Measurements from ENCODE around the gene MDP1. TPM values are rescaled to one million over a fixed set of nuclear protein-coding genes. Genes with fewer than 3 reads are reported as not detected.

Gene MDP1
- 10 to 100 TPM in 1 of 2 donors, 1 to 10 TPM in 1; 8.2 to 10.9 TPM for total RNA-seq

DNA sequence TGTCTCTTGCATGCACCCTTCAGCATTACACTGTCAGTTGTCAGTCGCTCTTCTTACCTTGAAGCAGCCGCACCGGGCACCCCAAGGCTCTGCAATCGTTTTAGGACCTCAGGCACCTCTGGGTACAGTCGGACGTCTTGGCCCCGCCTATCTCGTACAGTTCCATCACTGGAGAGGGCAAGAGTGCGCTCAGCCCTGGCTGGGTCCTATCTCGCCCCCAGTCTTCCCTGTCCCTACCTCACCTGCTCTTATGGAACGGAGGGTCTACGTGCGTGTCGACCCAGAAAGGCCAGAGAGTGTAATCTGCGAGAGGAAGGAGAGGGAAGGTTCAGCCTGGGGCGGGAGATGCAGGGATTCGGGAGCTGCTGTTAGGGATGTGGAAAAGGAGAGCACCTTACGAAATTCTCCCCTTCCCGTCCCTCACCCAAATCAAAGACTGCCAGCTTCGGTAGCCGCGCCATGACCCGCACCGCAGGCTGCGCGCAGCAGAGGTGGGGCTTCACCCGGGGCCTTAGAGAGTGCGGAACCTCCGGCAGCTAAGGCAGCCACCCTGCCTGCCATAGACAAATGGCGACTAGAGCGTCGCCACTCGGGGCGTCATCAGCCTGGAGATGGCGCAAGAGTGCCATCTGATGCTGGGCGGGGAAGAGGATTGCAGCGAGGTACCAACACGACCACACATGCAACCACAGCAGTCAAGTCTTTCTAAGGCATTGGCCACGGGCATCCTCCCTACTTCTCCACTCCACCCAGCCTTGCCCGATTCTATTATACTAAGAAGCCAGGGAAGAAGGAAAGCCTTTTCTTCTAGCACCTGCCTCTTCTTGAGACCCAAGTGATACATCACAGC, at the start of gene MDP1:
MDP1 (minus strand) TSS at position 572 of the 850 bp plus-strand sequence; CDS start at position 461, 111 bp downstream.
- Histone ChIP-seq H3K9me3 (no peaks in the 10 kb centered on the region), H3K4me3 (peak within 1 kb of the TSS; percentile 68), H3K36me3 (no peaks in the 10 kb centered on the region), H3K27ac (peak within 1 kb of the TSS; percentile 94), H3K4me1 (peaks cover 5% of the 10 kb centered on the region), H3K27me3 (no peaks in the 10 kb centered on the region), H3K9ac (ENCODE audit: low read depth in 2 of 2, low read length in 2 of 2) (peak within 1 kb of the TSS; percentile 81 to 92)
- TF ChIP-seq, protein P1, sequence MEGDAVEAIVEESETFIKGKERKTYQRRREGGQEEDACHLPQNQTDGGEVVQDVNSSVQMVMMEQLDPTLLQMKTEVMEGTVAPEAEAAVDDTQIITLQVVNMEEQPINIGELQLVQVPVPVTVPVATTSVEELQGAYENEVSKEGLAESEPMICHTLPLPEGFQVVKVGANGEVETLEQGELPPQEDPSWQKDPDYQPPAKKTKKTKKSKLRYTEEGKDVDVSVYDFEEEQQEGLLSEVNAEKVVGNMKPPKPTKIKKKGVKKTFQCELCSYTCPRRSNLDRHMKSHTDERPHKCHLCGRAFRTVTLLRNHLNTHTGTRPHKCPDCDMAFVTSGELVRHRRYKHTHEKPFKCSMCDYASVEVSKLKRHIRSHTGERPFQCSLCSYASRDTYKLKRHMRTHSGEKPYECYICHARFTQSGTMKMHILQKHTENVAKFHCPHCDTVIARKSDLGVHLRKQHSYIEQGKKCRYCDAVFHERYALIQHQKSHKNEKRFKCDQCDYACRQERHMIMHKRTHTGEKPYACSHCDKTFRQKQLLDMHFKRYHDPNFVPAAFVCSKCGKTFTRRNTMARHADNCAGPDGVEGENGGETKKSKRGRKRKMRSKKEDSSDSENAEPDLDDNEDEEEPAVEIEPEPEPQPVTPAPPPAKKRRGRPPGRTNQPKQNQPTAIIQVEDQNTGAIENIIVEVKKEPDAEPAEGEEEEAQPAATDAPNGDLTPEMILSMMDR (IDR thresholded peaks at IDR 0.05): peak; percentile 41
- intact Hi-C loops (cut with DNase I): no loop called here
- DNase-seq: peak; percentile 88

DNA sequence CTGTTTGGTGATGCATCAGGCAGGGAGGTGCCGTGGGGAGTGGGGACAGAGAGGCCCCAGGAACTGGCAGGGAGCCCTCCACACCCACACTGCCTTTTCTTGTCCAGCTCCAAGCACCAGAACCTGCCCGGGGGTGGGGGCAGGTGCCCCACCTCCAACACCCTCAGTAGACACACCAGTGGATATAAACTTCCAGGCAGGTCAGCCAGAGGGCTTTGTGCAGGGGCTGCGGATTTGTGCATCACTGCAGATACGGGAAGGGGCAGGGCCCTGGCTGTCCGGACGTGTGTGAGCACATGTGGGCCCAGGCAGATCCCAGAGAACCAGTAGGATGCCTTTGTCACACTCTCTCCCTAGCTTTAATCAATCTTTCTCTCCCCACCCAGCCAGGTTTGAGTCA, 48.4 kb upstream of the MDP1 start:
- Histone ChIP-seq H3K9ac (ENCODE audit: low read depth in 2 of 2, low read length in 2 of 2) (no peak overlapping the region), H3K27me3 (no peaks in the 10 kb centered on the region), H3K4me1 (no peaks in the 10 kb centered on the region), H3K36me3 (peaks cover 7% of the 10 kb centered on the region), H3K4me3 (no peak overlapping the region), H3K9me3 (no peaks in the 10 kb centered on the region), H3K27ac (no peak overlapping the region)
- DNase-seq: no peak
- TF ChIP-seq, protein P1 (IDR thresholded peaks at IDR 0.05): no peak
- intact Hi-C loops (cut with DNase I): no loop called here

DNA sequence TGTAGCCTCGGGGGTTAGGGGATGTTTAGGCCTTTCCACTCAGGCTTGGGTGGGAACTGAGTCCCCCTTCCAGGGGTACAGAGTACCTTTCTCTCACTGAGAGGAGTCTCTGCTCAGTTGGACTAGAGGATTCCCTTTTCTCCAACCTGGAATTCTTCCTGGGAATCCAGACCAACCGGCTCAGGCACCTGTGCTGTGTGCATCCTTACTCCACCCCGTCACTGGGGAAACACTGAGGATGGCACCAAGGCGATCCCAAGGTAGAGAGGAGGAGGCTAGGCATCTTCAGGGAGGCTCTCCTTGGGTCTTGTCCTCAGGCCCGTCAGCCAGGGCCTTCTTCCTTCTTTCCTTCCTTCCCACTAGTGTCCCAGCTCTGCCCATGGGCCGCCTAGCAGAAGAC, 48.0 kb upstream of the MDP1 start:
- Histone ChIP-seq H3K27me3 (no peaks in the 10 kb centered on the region), H3K4me3 (no peak overlapping the region), H3K9me3 (no peaks in the 10 kb centered on the region), H3K9ac (ENCODE audit: low read depth in 2 of 2, low read length in 2 of 2) (no peak overlapping the region), H3K36me3 (peaks cover 7% of the 10 kb centered on the region), H3K27ac (no peak overlapping the region), H3K4me1 (no peaks in the 10 kb centered on the region)
- intact Hi-C loops (cut with DNase I): no loop called here
- TF ChIP-seq, protein P1 (IDR thresholded peaks at IDR 0.05): no peak
- DNase-seq: no peak

DNA sequence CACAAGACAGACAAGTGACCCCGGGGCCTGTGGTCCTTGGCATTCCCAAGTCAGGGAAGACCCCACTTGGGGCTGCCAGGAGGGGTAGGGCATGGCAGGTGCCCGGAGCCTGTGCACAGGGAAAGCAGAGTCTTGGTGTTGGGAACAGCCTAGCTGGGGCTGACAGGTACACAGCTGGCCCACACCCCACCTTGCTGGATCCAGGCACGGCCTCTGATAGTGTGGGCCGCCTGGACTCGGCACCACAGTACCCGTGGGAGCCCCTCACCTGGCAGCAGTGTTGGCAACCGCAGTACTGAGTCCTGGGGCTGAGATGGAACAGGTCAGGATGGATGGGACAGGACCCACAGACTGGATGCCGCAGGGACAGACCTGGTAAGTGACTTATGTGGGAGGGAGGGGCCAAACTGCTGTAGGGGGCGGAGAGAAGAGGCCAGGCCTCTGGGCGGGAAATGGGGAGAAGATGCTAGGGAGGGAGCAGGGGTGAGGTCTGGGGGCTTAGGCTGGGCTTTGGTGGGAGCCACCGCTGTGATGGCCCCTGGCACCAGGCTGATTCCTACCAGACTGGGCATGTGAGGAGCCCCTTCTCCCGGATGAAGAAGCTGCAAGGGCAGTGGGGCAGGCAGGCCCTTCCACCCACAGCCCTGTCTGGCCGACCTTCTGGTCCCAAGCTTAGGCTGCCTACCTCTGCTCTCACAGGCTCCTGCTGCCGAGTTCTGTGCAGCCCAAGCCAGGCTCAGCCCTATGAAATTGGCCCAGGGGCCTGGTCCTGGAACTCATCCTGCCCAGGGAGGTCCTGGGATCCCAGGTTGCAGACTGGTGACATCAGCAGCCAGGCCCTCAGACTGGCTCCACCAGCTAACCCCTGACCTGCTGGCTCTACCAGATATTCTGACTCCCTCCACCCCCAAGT, 47.2 kb upstream of the MDP1 start, which contains the start of gene TGM1:
TGM1 (minus strand) TSS at position 357 of the 913 bp plus-strand sequence. CDS start 825 bp downstream, outside the sequence.
- TF ChIP-seq, protein P1 (IDR thresholded peaks at IDR 0.05): no peak
- Histone ChIP-seq H3K4me1 (no peaks in the 10 kb centered on the region), H3K27ac (no peak within 1 kb of the TSS), H3K9me3 (no peaks in the 10 kb centered on the region), H3K36me3 (peaks cover 7% of the 10 kb centered on the region), H3K27me3 (no peaks in the 10 kb centered on the region), H3K4me3 (no peak within 1 kb of the TSS), H3K9ac (ENCODE audit: low read depth in 2 of 2, low read length in 2 of 2) (no peak within 1 kb of the TSS)
- intact Hi-C loops (cut with DNase I): no loop called here
- DNase-seq: no peak

DNA sequence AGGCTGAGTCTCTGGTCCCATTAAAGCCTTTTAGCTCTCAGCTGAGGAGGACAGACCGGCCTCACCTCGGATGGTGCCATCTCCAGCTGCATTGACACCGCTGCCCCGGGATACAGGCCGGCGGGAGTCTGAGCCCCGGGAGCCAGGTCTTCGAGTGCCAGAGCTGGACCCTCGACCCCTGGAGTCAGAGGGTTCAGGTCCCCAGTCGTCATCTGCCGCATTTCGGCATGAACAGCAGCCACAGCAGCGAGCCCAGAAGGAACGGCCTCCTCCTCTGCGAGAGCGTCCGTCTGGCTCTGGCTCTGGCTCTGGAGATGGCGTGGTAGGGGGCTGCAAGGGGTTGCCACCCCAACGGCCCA, 46.1 kb upstream of the MDP1 start:
- Histone ChIP-seq H3K9ac (ENCODE audit: low read depth in 2 of 2, low read length in 2 of 2) (no peak overlapping the region), H3K36me3 (peaks cover 6% of the 10 kb centered on the region), H3K9me3 (no peaks in the 10 kb centered on the region), H3K27ac (no peak overlapping the region), H3K4me1 (no peaks in the 10 kb centered on the region), H3K27me3 (no peaks in the 10 kb centered on the region), H3K4me3 (no peak overlapping the region)
- no peak for DNase-seq
- intact Hi-C loops (cut with DNase I): no loop called here
- TF ChIP-seq, protein P1 (IDR thresholded peaks at IDR 0.05): no peak
